DMS79 (cell line): Measurements from ENCODE around the gene TCAP.
"Not testable (repeated sequence)": the region's sequence is repeated elsewhere in the genome, so short reads cannot be mapped to it uniquely, and the experiment has no call there.

ENCODE experiments used
- DNase-seq: peaks from one replicate; lab custom pipeline; 2025; lab: John Stamatoyannopoulos, UW

The TCAP gene

GRCh38 chr17:39706383-39706782 lies 41.2 kb downstream of the TCAP start:
- no peak for DNase-seq

- DNase-seq = no peak
These were observed 41.8 kb downstream of the TCAP start for GRCh38 chr17:39706921-39707337.

GRCh38 chr17:39709319-39709997 lies 44.3 kb downstream of the TCAP start:
- no peak for DNase-seq

GRCh38 chr17:39709998-39710964 lies 45.1 kb downstream of the TCAP start:
- DNase-seq = no peak

GRCh38 chr17:39711071-39711470 lies 45.9 kb downstream of the TCAP start:
- DNase-seq = not testable (repeated sequence)

GRCh38 chr17:39711851-39712250 lies 46.7 kb downstream of the TCAP start:
- DNase-seq = no peak

- no peak for DNase-seq
These were observed 49.1 kb downstream of the TCAP start for GRCh38 chr17:39714234-39714633.

GRCh38 chr17:39715375-39716072 lies 50.4 kb downstream of the TCAP start:
- DNase-seq = no peak
